ENCODE results near the gene PNMA8C.
A peak's percentile ranks its signal among the peaks of the same experiment; 100 is the strongest.
"Not testable (repeated sequence)": the region's sequence is repeated elsewhere in the genome, so short reads cannot be mapped to it uniquely, and the experiment has no call there.

PNMA8C gene

DNA sequence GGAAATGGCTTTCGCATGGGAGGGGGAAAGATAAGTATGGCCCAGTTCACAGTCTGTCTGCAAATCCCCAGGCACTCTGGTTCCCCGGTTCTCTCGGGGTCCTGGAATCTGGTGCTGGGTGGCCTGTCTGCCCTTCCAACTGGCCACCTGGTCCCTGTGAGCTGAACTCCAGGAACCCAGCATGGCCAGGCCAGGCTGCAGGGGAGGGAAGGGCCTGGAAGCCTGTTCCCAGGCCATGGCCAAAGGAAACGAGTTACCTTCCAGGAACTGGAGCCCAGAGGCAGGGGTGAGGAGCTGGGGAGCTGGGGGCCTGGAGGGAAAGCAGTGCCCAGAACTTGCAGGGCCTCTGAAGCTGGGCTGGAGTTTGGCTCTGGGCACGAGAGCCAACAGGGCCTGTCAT is 19.1 kb upstream of the PNMA8C start:
- DNase-seq (ENCODE audit: low read depth, low spot score): no peak

- DNase-seq (ENCODE audit: low read depth, low spot score): no peak
Measured at GRCh38 chr19:46447006-46447405, 18.3 kb upstream of the PNMA8C start.

DNA sequence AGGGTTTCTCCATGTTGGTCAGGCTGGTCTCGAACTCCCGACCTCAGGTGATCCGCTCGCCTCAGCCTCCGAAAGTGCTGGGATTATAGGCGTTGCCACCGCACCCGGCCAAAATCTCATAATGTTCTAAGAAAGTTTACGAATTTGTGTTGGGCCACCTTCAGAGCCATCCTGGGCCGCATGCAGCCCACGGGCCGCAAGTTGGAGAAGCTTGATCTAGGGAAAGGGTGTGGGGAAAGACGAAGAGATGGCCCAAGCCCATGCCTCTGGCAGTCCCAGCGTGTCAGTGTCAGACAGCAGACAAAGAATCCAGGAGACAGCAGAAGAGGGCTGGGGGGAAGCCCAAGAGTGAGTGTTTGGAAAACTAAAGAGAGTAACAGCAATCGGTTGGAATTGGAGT is 17.3 kb upstream of the PNMA8C start:
- no peak for DNase-seq (ENCODE audit: low read depth, low spot score)

GRCh38 chr19:46442808-46443450 is 14.2 kb upstream of the PNMA8C start:
- no peak for DNase-seq (ENCODE audit: low read depth, low spot score)

GRCh38 chr19:46441866-46442265 is 13.1 kb upstream of the PNMA8C start:
- no peak for DNase-seq (ENCODE audit: low read depth, low spot score)

DNA sequence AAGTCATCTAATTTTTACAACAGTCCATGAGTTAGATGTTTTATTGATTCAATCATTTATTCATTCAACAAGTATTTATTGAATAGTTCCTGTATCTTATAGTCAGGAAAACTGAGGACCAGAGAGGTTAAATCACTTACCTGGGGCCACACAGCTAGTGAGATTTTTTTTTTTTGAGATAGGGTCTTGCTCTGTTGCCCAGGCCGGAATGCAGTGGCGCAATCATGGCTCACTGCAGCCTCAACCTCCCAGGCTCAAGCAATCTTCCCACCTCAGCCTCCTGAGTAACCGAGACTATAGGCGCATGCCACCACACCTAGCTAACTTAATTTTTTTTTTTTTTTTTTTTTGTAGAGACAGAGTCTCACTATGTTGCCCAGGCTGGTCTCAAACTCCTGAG is 7.0 kb upstream of the PNMA8C start:
- DNase-seq (ENCODE audit: low read depth, low spot score): not testable (repeated sequence)

GRCh38 chr19:46435009-46435408 is 6.3 kb upstream of the PNMA8C start:
- no peak for DNase-seq (ENCODE audit: low read depth, low spot score)

DNA sequence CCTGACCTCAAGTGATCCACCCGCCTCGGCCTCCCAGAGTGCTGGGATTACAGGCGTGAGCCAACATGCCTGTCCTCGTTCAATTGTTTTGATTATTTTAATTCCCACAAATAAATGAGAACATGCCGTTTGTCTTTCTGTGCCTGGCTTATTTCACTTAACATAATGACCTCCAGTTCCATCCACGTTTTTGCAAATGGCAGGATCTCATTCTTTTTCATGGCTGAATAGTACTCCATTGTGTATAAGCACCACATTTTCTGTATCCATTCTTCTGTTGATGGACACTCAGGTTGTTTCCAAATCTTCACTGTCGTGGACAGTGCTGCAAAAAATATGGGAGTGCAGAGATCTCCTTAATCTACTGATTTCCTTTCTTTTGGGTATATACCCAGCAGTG is 4.7 kb upstream of the PNMA8C start:
- not testable (repeated sequence) for DNase-seq (ENCODE audit: low read depth, low spot score)

DNA sequence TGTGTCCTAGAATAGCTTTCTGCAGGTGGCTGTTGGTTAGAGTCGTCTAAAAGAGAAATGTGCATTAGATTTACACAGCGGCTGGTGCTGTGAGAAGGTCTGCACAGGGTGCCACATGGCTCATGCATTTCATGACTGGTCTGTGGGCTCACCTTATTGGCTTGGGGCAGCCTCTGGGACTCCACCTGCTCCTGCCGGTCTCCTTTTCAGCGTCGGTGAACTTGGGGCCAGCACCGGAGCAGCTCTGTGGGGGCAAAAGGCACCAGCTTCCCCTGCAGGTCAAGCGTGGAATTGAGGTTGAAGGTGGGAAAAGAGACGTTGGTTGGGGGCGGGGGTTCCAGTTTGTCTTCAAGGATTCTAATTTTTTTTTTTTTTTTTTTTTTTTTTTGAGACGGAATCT is 3.1 kb upstream of the PNMA8C start:
- no peak for DNase-seq (ENCODE audit: low read depth, low spot score)

DNA sequence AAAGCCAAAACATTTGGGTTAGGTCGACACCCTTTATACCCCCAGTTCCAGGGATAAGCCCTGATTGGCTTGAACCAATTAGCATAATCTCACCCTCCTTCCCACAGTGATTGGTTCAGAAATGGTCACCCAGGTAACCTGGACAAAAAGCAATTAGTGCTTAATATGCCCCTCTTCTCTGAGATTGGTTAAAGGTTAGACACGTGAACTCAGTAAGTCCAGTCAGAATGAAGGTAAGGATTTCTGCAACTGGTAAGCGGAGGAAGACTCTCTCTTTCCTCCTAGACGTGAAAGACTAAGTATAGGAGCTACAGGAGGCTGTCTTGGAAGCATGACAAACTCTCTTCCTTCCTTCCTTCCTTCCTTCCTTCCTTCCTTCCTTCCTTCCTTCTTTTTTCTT is 1.3 kb upstream of the PNMA8C start:
- DNase-seq (ENCODE audit: low read depth, low spot score): no peak

GRCh38 chr19:46427518-46428045 is 1.2 kb downstream of the PNMA8C start:
- DNase-seq (ENCODE audit: low read depth, low spot score): no peak

DNA sequence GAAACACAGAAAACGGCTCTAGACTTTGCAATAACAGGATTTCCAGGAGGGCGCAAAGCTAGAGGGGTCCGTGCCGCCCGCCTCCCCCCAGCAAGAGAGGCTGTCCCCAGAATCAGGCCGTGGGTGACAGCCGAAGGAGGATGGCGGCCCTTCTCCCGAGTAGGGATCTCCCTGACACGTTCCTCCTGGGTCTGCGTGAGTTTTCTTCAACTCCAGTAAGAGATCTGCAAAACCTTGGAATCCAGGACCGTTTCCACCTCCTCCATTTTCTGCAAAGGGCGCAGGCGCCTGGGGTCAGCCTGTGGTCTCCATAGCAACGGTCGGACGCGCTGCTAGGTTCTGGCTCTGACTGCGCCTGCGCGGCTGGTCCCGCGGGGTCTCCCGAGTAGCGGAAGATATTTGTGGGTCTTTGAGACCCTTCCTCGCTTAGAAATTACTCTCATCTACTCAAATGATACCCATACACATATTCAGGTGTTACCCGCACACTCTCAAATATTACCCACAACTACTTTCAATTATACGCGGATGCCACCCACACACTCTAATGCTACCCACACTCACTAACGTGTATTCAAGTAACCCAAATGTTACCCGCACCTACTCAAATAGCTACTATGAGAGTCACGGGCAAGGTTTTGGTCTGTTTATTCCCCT is 2.1 kb downstream of the PNMA8C start:
- DNase-seq (ENCODE audit: low read depth, low spot score): no peak

GRCh38 chr19:46426035-46426505 is 2.7 kb downstream of the PNMA8C start:
- no peak for DNase-seq (ENCODE audit: low read depth, low spot score)

DNA sequence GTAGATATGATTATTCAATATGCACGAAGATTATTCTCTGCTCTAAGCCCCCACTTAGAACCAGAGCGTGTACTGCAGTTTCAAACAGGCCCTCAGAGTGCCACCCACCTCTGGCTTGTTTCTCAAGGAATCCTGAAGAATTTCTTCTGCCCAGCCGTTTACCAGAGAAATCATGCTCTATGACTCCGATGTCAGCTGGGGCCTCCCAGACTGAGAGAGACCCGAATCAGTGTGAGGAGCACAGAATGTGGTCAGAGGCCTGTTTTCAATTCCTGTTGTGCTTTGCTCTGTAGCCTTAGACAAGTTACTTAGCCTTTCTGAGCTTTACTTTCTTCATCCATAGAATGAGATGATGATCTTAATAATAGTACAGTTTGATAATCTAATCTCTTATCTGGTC is 5.5 kb downstream of the PNMA8C start:
- DNase-seq (ENCODE audit: low read depth, low spot score): no peak

GRCh38 chr19:46422344-46422743 is 6.4 kb downstream of the PNMA8C start:
- no peak for DNase-seq (ENCODE audit: low read depth, low spot score)

DNA sequence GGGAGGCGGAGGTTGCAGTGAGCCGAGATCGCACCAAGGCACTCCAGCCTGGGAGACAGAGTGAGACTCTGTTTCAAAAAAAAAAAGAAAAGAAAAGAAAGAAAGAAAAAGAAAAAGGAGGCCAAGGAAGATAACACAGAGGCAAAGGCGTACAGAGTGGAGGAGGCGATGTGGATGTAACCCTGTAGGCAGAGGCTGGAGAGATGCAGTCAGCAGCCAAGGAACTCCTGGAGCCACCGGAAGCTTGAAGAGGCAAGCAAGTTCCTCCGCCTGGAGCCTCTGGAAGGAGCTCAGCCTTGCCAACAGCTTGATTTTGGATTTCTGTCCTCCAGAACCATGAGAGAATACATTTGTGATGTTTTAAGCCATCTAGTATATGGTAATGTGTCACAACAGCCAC is 8.7 kb downstream of the PNMA8C start:
- DNase-seq (ENCODE audit: low read depth, low spot score): no peak

DNA sequence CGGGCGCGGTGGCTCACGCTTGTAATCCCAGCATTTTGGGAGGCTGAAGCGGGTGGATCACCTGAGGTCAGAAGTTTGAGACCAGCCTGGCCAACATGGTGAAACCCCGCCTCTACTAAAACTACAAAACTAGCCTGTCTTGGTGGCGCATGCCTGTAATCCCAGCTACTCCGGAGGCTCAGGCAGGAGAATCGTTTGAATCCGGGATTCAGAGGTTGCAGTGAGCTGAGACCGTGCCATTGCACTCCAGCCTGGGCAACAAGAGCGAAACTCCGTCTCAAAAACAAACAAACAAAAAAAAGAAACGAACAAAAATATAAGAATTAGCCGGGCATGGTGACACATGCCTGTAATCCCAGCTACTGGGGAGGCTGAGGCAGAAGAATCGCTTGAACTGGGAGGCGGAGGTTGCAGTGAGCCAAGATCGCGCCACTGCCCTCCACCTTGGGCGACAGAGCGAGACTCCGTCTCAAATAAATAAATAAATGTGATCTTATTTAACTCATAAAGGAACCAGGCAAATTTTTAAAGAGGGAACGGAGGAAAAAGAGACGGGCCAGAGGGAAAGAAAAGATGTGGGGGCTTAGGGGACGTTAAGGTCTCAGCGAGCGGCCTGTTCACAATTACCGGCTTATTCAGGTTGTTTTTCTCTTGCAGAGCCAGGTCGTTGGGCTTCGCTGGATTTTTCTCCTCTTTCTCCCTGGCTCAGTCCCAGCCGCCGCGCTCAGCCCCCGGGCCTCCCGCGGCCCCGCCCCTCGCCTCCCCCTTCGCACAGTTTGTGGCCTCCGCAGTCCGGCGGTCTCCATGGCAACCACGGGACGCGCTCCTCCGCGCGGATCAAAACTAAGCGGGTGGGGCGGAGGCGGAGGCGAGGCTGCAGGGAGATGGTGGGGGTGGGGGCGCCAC is 12.7 kb downstream of the PNMA8C start:
- peak; percentile 75 for DNase-seq (ENCODE audit: low read depth, low spot score)

- DNase-seq (ENCODE audit: low read depth, low spot score): not testable (repeated sequence)
Measured at GRCh38 chr19:46414899-46415298, 13.8 kb downstream of the PNMA8C start.

DNA sequence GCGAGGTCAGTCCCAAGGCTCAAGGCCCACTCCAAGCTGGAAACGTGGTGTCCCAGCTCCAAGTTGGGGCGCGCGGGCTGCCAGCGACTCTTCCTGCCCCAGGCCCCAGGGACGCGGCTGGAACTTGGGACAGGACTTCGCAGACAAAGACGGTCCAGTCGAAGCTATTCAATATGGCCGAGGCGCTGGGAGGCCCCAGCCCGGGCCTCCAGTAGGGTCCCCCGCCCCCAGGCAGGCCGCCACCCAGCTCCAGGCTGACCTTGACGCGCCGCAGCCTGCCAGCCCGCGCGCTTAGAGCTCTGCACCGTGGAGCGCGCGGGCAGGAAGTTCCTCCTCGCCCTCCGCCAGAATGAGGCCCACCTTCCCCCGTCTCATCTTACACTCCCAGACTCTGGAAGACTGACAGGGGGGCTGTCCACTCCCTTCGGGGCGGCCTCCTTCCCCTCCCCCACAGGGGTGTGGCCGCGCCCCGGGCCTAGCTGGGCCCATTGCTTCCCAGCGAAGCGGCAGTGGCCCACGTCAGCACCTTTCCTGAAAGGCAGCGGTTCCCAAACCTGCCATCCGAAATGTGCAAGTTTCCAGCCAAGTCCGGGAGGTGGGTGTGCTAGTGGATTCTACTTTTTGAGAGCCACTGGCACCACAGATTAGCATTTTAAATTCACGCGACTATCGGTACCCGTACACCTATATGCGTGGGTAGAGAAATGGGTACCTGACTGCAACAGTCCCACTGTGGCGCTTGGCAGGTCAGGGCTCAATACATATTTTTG is 15.3 kb downstream of the PNMA8C start, which contains the start of gene CCDC8:
Gene CCDC8 (minus strand): TSS at position 303 of the 770 bp plus-strand sequence. CDS start 754 bp downstream, outside the sequence.
- peak; percentile 90 for DNase-seq (ENCODE audit: low read depth, low spot score)

GRCh38 chr19:46412650-46413261 is 16.0 kb downstream of the PNMA8C start:
- no peak for DNase-seq (ENCODE audit: low read depth, low spot score)
